ENCODE data around the gene HADHA. TPM values are rescaled to one million over a fixed set of nuclear protein-coding genes. Genes with fewer than 3 reads are reported as not detected.

Gene HADHA
- total and polyA plus RNA-seq, 11 donors, result 202 to 786 (median 360) TPM

- WGBS, 4 donors, result 96 to 98% (median 97%) methylated on average over 3 of the region's 3 CpGs
These were observed 41.5 kb upstream of the HADHA start for GRCh38 chr2:26285931-26286330.

DNA sequence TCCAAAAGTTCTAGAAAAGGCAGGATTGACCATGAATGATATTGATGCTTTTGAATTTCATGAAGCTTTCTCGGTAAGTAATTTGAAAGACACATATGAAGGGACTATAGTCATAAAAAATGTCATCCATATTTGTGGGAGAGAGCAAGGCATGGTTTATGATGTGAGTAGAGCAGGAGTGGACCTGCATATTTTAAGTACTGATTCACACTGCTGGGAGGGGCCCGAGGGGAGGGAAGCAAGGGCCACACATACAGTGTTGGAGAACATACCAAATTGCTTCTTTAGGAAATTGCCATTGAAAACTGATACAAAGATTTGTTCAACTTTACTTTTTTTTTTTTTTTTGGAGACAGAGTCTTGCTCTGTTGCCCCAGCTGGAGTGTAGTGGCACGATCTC is 39.7 kb upstream of the HADHA start:
- H3K27ac ChIP-seq, result no peak overlapping the region
- TF ChIP-seq CTCF (IDR thresholded peaks at IDR 0.05) (no peak), POLR2A (IDR thresholded peaks at IDR 0.05) (no peak)
- intact Hi-C loops (cut with DNase I), result no loop called here
- peaks cover 3 to 100% (median 99%) of the 10 kb centered on the region in 9 donors for H3K36me3 ChIP-seq
- ATAC-seq, result no peak
- no peak for DNase-seq
- 93 to 98% (median 96%) methylated on average over 3 of the region's 3 CpGs for WGBS, 4 donors
- H3K4me1 ChIP-seq, result no peaks in the 10 kb centered on the region
- H3K9me3 ChIP-seq, result no peaks in the 10 kb centered on the region
- H3K27me3 ChIP-seq, result no peaks in the 10 kb centered on the region
- no peak overlapping the region for H3K4me3 ChIP-seq

More at GRCh38 chr2:26285931-26286330, 41.5 kb upstream of the HADHA start:
- ATAC-seq (no peak), DNase-seq (no peak)
- intact Hi-C loops (cut with DNase I), result no loop called here
- Histone ChIP-seq H3K4me1 (no peaks in the 10 kb centered on the region), H3K9me3 (no peaks in the 10 kb centered on the region), H3K27ac (no peak overlapping the region), H3K36me3 (peaks cover 3 to 100% (median 96%) of the 10 kb centered on the region in 9 donors), H3K4me3 (no peak overlapping the region), H3K27me3 (no peaks in the 10 kb centered on the region)
- TF ChIP-seq CTCF (IDR thresholded peaks at IDR 0.05) (no peak), POLR2A (IDR thresholded peaks at IDR 0.05) (no peak)

DNA sequence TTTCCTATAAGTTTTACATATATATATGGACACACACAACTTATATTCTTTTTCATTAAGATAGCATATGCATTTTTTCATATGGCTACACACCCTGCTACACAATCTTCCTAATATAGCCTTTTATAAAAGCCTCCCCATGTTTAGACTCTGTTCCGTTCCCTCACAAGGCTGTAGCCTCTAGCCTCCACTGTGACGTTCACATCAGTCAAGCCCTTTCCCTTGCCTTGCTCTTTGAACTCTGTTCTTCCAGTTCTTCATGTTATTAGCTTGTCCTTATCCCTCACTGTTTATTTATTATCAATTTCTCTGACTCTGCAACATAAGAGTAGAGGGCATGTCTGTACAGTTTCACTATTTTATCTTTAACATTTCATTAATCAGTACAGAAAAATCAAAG is 39.2 kb upstream of the HADHA start:
- no peaks in the 10 kb centered on the region for H3K27me3 ChIP-seq
- WGBS, 4 donors, result 88 to 95% (median 93%) methylated on average over 2 of the region's 2 CpGs
- intact Hi-C loops (cut with DNase I), result no loop called here
- H3K36me3 ChIP-seq, result peaks cover 3 to 100% (median 100%) of the 10 kb centered on the region in 9 donors
- no peak overlapping the region for H3K27ac ChIP-seq
- H3K9me3 ChIP-seq, result no peaks in the 10 kb centered on the region
- DNase-seq, result no peak
- no peak for ATAC-seq
- TF ChIP-seq CTCF (IDR thresholded peaks at IDR 0.05), result no peak
- TF ChIP-seq POLR2A (IDR thresholded peaks at IDR 0.05), result no peak
- no peak overlapping the region for H3K4me3 ChIP-seq
- no peaks in the 10 kb centered on the region for H3K4me1 ChIP-seq

- H3K27ac ChIP-seq, result no peak overlapping the region
- no peak for ATAC-seq
- no peak for DNase-seq
- H3K4me3 ChIP-seq, result no peak overlapping the region
- no peaks in the 10 kb centered on the region for H3K9me3 ChIP-seq
- peaks cover 0 to 3% (median 0%) of the 10 kb centered on the region in 12 donors for H3K4me1 ChIP-seq
- 78 to 86% (median 81%) methylated on average over 2 of the region's 2 CpGs for WGBS, 4 donors
- TF ChIP-seq CTCF (IDR thresholded peaks at IDR 0.05) (no peak), POLR2A (IDR thresholded peaks at IDR 0.05) (no peak)
- no peaks in the 10 kb centered on the region for H3K27me3 ChIP-seq
- H3K36me3 ChIP-seq, result peaks cover 5 to 100% (median 100%) of the 10 kb centered on the region in 9 donors
- intact Hi-C loops (cut with DNase I), result no loop called here
These were observed 36.8 kb upstream of the HADHA start for GRCh38 chr2:26281226-26281625.

Data from heart left ventricle (tissue), 16 donors.